ENCODE data around the gene GDPD5. TPM values are rescaled to one million over a fixed set of nuclear protein-coding genes. Genes with fewer than 3 reads are reported as not detected.

GDPD5 gene
- total and polyA plus RNA-seq, 4 experiments from 2014 or later = 11.0 to 160 (median 85.7) TPM

Other genes starting within 250 kb of the GDPD5 start
- 10 to 100 TPM; 45.0 to 47.5 TPM for gene ARRB1, start 174.3 kb downstream of the GDPD5 start, total RNA-seq
- 1 to 10 TPM; 6.6 to 7.9 TPM for gene ARRB1, start 174.3 kb downstream of the GDPD5 start, polyA plus RNA-seq
- gene RPS3, start 126.4 kb downstream of the GDPD5 start, total RNA-seq = 1,000 to 10,000 TPM; 4,846 to 5,053 TPM
- 1,000 to 10,000 TPM; 5,445 to 5,812 TPM for gene RPS3, start 126.4 kb downstream of the GDPD5 start, polyA plus RNA-seq
- gene KLHL35, start 92.7 kb downstream of the GDPD5 start, total RNA-seq = 1 to 10 TPM; 1.2 to 1.5 TPM
- 1 to 10 TPM in 1 of 2 donors, under 1 TPM in 1; 0.93 to 1.5 TPM for gene KLHL35, start 92.7 kb downstream of the GDPD5 start, polyA plus RNA-seq
- gene SERPINH1, start 36.3 kb upstream of the GDPD5 start, total RNA-seq = 10 to 100 TPM; 15.6 to 16.2 TPM
- 1 to 10 TPM; 1.1 to 7.1 TPM for gene SERPINH1, start 36.3 kb upstream of the GDPD5 start, polyA plus RNA-seq
- gene MAP6, start 143.1 kb upstream of the GDPD5 start, total RNA-seq = not detected
- not detected for gene MAP6, start 143.1 kb upstream of the GDPD5 start, polyA plus RNA-seq
- not detected for gene MOGAT2, start 191.9 kb upstream of the GDPD5 start, total RNA-seq
- not detected for gene MOGAT2, start 191.9 kb upstream of the GDPD5 start, polyA plus RNA-seq
- under 1 TPM; 0.17 to 0.35 TPM for gene DGAT2, start 242.8 kb upstream of the GDPD5 start, total RNA-seq
- under 1 TPM; 0.08 to 0.38 TPM for gene DGAT2, start 242.8 kb upstream of the GDPD5 start, polyA plus RNA-seq

Data from CD4-positive, alpha-beta memory T cell (primary cell).